Measurements from ENCODE around the gene FAS. TPM values are rescaled to one million over a fixed set of nuclear protein-coding genes. Genes with fewer than 3 reads are reported as not detected.

The FAS gene
- polyA plus RNA-seq, 1 of the 3 experiments (the other 2 are of a cell fraction), result 31.5 TPM

DNA sequence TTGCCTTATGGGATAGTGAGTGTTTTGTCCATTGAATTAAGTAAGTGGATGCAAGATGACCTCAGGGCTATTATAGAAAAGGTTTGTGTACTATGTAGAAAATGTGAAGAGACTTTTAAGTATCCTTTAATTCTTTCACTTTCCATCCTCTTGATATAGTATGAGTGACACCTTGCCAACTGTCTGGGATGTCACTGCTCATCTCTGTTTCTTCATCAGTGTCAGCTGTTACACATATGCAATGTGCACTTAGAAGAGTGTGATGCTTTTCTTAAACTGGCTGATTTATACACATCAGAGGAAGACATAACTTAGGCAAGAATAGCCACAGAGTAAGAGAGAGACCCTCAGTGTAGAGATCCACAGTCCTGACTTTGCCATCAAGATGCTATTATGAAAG is 29.3 kb upstream of the FAS start:
- Histone ChIP-seq H4K20me1 (ENCODE audit: insufficient read depth) (no peaks in the 10 kb centered on the region), H3K4me2 (no peak overlapping the region), H3K4me1 (ENCODE audit: control insufficient read depth in 1 of 2, insufficient read depth in 2 of 2, low read depth in 1 of 2, low read length in 1 of 2) (no peaks in the 10 kb centered on the region), H3K27me3 (ENCODE audit: insufficient read depth) (no peaks in the 10 kb centered on the region), H3K9me3 (no peaks in the 10 kb centered on the region), H3K9ac (no peak overlapping the region), H3K79me2 (ENCODE audit: insufficient read depth) (no peaks in the 10 kb centered on the region), H3F3A (replicated peaks; ENCODE audit: insufficient read depth) (no peaks in the 10 kb centered on the region), H3K4me3 (ENCODE audit: low read depth in 2 of 2, low read length in 1 of 2) (no peak overlapping the region), H3K27ac (ENCODE audit: low read depth in 2 of 2, low read length in 1 of 2) (no peak overlapping the region), H3K9me2 (no peaks in the 10 kb centered on the region), H3K36me3 (replicated peaks in 1 of 2; ENCODE audit: control insufficient read depth in 1 of 2, insufficient read depth in 2 of 2, low read length in 1 of 2) (no peaks in the 10 kb centered on the region), H2AFZ (ENCODE audit: low read depth) (no peak overlapping the region)
- POLR2A ChIA-PET, result no interaction called here
- CTCF ChIA-PET, result no interaction called here
- TF ChIP-seq YY1 (IDR thresholded peaks at IDR 0.05; ENCODE audit: low read depth) (no peak), TAF1 (IDR thresholded peaks at IDR 0.05; ENCODE audit: borderline replicate concordance, low read depth, low read length) (no peak), RCOR1 (IDR thresholded peaks at IDR 0.05; ENCODE audit: low read length) (no peak), SIN3A (IDR thresholded peaks at IDR 0.05; ENCODE audit: borderline replicate concordance, low read depth, low read length) (no peak), RFX5 (IDR thresholded peaks at IDR 0.05; ENCODE audit: low read length) (no peak), JUND (IDR thresholded peaks at IDR 0.05) (no peak), RAD21 (IDR thresholded peaks at IDR 0.05; ENCODE audit: low read length) (no peak), FOSL2 (IDR thresholded peaks at IDR 0.05; ENCODE audit: borderline replicate concordance, low read depth) (no peak), MXI1 (IDR thresholded peaks at IDR 0.05; ENCODE audit: low read depth, low read length) (no peak)
- TF ChIP-seq, protein P1, sequence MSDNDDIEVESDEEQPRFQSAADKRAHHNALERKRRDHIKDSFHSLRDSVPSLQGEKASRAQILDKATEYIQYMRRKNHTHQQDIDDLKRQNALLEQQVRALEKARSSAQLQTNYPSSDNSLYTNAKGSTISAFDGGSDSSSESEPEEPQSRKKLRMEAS (IDR thresholded peaks at IDR 0.05; ENCODE audit: low read depth), result no peak
- TF ChIP-seq, protein P2, sequence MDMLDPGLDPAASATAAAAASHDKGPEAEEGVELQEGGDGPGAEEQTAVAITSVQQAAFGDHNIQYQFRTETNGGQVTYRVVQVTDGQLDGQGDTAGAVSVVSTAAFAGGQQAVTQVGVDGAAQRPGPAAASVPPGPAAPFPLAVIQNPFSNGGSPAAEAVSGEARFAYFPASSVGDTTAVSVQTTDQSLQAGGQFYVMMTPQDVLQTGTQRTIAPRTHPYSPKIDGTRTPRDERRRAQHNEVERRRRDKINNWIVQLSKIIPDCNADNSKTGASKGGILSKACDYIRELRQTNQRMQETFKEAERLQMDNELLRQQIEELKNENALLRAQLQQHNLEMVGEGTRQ (IDR thresholded peaks at IDR 0.05; ENCODE audit: borderline replicate concordance, low read depth, low read length), result no peak
- TF ChIP-seq, protein P3, sequence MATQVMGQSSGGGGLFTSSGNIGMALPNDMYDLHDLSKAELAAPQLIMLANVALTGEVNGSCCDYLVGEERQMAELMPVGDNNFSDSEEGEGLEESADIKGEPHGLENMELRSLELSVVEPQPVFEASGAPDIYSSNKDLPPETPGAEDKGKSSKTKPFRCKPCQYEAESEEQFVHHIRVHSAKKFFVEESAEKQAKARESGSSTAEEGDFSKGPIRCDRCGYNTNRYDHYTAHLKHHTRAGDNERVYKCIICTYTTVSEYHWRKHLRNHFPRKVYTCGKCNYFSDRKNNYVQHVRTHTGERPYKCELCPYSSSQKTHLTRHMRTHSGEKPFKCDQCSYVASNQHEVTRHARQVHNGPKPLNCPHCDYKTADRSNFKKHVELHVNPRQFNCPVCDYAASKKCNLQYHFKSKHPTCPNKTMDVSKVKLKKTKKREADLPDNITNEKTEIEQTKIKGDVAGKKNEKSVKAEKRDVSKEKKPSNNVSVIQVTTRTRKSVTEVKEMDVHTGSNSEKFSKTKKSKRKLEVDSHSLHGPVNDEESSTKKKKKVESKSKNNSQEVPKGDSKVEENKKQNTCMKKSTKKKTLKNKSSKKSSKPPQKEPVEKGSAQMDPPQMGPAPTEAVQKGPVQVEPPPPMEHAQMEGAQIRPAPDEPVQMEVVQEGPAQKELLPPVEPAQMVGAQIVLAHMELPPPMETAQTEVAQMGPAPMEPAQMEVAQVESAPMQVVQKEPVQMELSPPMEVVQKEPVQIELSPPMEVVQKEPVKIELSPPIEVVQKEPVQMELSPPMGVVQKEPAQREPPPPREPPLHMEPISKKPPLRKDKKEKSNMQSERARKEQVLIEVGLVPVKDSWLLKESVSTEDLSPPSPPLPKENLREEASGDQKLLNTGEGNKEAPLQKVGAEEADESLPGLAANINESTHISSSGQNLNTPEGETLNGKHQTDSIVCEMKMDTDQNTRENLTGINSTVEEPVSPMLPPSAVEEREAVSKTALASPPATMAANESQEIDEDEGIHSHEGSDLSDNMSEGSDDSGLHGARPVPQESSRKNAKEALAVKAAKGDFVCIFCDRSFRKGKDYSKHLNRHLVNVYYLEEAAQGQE (IDR thresholded peaks at IDR 0.05; ENCODE audit: low read depth, low read length), result no peak
- no peak for DNase-seq

DNA sequence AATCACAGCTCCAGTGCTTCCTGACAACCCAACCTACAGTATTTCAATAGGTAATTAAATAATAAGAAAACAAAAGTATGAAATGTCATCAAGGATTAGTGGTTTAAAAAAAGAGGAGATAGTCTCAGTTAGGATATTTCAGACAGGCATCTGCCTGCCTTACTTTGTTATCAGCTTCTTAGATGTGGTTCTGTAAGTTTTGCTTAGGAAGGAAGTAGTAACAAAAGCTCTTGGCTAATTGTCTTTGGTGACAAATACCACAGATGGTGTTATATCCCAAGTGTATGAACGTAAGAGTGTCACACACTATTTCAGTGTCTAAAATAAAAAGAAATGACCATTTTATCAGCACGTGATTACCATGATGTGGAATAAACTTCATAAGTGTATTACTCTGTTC is 28.3 kb upstream of the FAS start:
- WGBS (ENCODE audit: low lambda C conversion rate), result 88% methylated on average over 2 of the region's 2 CpGs
- Histone ChIP-seq H3F3A (replicated peaks; ENCODE audit: insufficient read depth) (no peaks in the 10 kb centered on the region), H3K9ac (no peak overlapping the region), H3K9me2 (no peaks in the 10 kb centered on the region), H3K27me3 (ENCODE audit: insufficient read depth) (no peaks in the 10 kb centered on the region), H3K36me3 (replicated peaks in 1 of 2; ENCODE audit: control insufficient read depth in 1 of 2, insufficient read depth in 2 of 2, low read length in 1 of 2) (no peaks in the 10 kb centered on the region), H3K79me2 (ENCODE audit: insufficient read depth) (no peaks in the 10 kb centered on the region), H4K20me1 (ENCODE audit: insufficient read depth) (no peaks in the 10 kb centered on the region), H2AFZ (ENCODE audit: low read depth) (no peak overlapping the region), H3K4me2 (no peak overlapping the region), H3K4me3 (ENCODE audit: low read depth in 2 of 2, low read length in 1 of 2) (no peak overlapping the region), H3K9me3 (no peaks in the 10 kb centered on the region), H3K27ac (ENCODE audit: low read depth in 2 of 2, low read length in 1 of 2) (no peak overlapping the region), H3K4me1 (ENCODE audit: control insufficient read depth in 1 of 2, insufficient read depth in 2 of 2, low read depth in 1 of 2, low read length in 1 of 2) (peaks cover 0 to 5% of the 10 kb centered on the region in 2 experiments; a peak in 1 of 4 replicates)
- no peak for TF ChIP-seq TAF1 (IDR thresholded peaks at IDR 0.05; ENCODE audit: borderline replicate concordance, low read depth, low read length)
- no peak for TF ChIP-seq FOXM1 (IDR thresholded peaks at IDR 0.05; ENCODE audit: low read depth)
- TF ChIP-seq GABPA (IDR thresholded peaks at IDR 0.05; ENCODE audit: low read depth), result no peak
- TF ChIP-seq GATA2 (CRISPR knock-in tag; IDR thresholded peaks at IDR 0.05), result no peak
- no peak for TF ChIP-seq TCF12 (IDR thresholded peaks at IDR 0.05)
- TF ChIP-seq CHD2 (IDR thresholded peaks at IDR 0.05; ENCODE audit: low read length, partially characterized antibody), result no peak
- TF ChIP-seq, protein P4, sequence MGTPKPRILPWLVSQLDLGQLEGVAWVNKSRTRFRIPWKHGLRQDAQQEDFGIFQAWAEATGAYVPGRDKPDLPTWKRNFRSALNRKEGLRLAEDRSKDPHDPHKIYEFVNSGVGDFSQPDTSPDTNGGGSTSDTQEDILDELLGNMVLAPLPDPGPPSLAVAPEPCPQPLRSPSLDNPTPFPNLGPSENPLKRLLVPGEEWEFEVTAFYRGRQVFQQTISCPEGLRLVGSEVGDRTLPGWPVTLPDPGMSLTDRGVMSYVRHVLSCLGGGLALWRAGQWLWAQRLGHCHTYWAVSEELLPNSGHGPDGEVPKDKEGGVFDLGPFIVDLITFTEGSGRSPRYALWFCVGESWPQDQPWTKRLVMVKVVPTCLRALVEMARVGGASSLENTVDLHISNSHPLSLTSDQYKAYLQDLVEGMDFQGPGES (IDR thresholded peaks at IDR 0.05; ENCODE audit: low read depth, low read length), result no peak
- no peak for TF ChIP-seq EZH2phosphoT487 (IDR thresholded peaks at IDR 0.05; ENCODE audit: borderline replicate concordance, low read depth)
- no peak for TF ChIP-seq RXRA (IDR thresholded peaks at IDR 0.05; ENCODE audit: borderline replicate concordance, low read depth)
- no peak for TF ChIP-seq RAD21 (IDR thresholded peaks at IDR 0.05; ENCODE audit: low read length)
- TF ChIP-seq, protein P2 (IDR thresholded peaks at IDR 0.05; ENCODE audit: borderline replicate concordance, low read depth, low read length), result no peak
- no peak for TF ChIP-seq RFX5 (IDR thresholded peaks at IDR 0.05; ENCODE audit: low read length)
- TF ChIP-seq YY1 (IDR thresholded peaks at IDR 0.05; ENCODE audit: low read depth), result no peak
- TF ChIP-seq MEF2A (IDR thresholded peaks at IDR 0.05; ENCODE audit: borderline replicate concordance, low read depth), result no peak
- ChIA-PET CTCF (interaction anchor here (1.3 to 2.0 kb wide), 3 partner anchors 28 to 127 kb away, joined by 4 read pairs; no protein-coding TSS in a partner anchor), POLR2A (no interaction called here)
- DNase-seq, result no peak
